Right lobe of liver (tissue), 4 donors: Measurements from ENCODE around the gene CSNK1G1.

Experiments used
- POLR2A ChIP-seq: fragments of 450-650 bp; IDR thresholded peaks from one replicate; pipeline ENCODE4 v1.6.1; 2017; ENCODE audit warnings: antibody characterized with exemption, mild to moderate bottlenecking
- TF ChIP-seq, protein P1 (sequence below), 4 donors: fragments of 200-600 bp in 3 of 4; fragments of 450-650 bp in 1 of 4; IDR thresholded peaks; one replicate each; pipeline versions ENCODE4 v1.5.1 to v1.8.0; 2016 to 2022; ENCODE audit warnings: antibody characterized with exemption in 4 of 4, mild to moderate bottlenecking in 2 of 4
- donor health status: DM: no; HTN: no; CAD: no.
- donor health status: DM: no; HTN: no; CAD: no.
- donor health status: DM: no; HTN: yes; CAD: no.

DNA sequence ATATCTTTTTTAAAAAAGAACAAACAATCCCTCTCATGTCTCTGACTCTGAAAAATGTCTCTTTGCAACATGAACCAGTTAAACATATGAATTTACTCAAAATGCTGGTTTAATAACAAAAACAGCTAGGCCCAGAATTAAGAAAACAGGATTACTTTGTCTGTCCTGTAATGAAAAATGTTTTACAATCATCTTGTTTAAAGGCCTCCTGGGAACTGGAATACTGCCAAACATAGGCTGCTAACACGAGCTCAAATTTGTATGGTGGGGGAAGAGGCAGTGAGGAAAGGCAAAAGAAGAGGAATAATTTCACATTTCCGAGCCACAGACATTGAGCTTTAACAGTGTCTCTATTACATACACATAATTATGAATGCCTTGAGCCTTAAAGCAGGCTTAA, 131.5 kb downstream of the CSNK1G1 start:
- TF ChIP-seq, protein P1, sequence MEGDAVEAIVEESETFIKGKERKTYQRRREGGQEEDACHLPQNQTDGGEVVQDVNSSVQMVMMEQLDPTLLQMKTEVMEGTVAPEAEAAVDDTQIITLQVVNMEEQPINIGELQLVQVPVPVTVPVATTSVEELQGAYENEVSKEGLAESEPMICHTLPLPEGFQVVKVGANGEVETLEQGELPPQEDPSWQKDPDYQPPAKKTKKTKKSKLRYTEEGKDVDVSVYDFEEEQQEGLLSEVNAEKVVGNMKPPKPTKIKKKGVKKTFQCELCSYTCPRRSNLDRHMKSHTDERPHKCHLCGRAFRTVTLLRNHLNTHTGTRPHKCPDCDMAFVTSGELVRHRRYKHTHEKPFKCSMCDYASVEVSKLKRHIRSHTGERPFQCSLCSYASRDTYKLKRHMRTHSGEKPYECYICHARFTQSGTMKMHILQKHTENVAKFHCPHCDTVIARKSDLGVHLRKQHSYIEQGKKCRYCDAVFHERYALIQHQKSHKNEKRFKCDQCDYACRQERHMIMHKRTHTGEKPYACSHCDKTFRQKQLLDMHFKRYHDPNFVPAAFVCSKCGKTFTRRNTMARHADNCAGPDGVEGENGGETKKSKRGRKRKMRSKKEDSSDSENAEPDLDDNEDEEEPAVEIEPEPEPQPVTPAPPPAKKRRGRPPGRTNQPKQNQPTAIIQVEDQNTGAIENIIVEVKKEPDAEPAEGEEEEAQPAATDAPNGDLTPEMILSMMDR (IDR thresholded peaks at IDR 0.05), result no peak
- TF ChIP-seq POLR2A, result no peak
